Neural cell (in vitro differentiated cells): Measurements from ENCODE around the gene SPRR1A.

Source experiments
- CTCF ChIP-seq: fragments of 450-650 bp; IDR thresholded peaks from 2 replicates; pipeline ENCODE4 v1.5.1; 2014; ENCODE audit warnings: antibody characterized with exemption, mild to moderate bottlenecking, moderate library complexity; ENCODE audit not compliant: poor library complexity, severe bottlenecking
- EP300 ChIP-seq: fragments of 450-650 bp; conservative IDR thresholded peaks from 2 replicates; pipeline ENCODE4 v1.6.1; 2014; ENCODE audit warnings: antibody characterized with exemption, mild to moderate bottlenecking, moderate library complexity; ENCODE audit not compliant: poor library complexity, severe bottlenecking
- EZH2 ChIP-seq: fragments of 200-600, 300-800 bp; shearing (Covaris generic), sonication (generic); IDR thresholded peaks from 2 replicates; pipeline ENCODE4 v1.6.1; 2014; ENCODE audit warnings: antibody characterized with exemption, low read length, borderline replicate concordance, mild to moderate bottlenecking; ENCODE audit not compliant: insufficient read depth, poor library complexity, severe bottlenecking
- POLR2AphosphoS5 ChIP-seq: IDR thresholded peaks from 2 replicates; pipeline ENCODE4 v1.6.1; 2012
- RAD21 ChIP-seq: fragments of 450-650 bp; conservative IDR thresholded peaks from 2 replicates; pipeline ENCODE4 v1.6.1; 2014; ENCODE audit warnings: antibody characterized with exemption, mild to moderate bottlenecking, moderate library complexity
- SMC3 ChIP-seq: fragments of 450-650 bp; conservative IDR thresholded peaks from 2 replicates; pipeline ENCODE4 v1.6.1; 2014; ENCODE audit warnings: antibody characterized with exemption, mild to moderate bottlenecking, moderate library complexity; ENCODE audit not compliant: poor library complexity
- TAF1 ChIP-seq: IDR thresholded peaks from 2 replicates; pipeline ENCODE4 v1.6.1; 2012; ENCODE audit warnings: low read depth
- TF ChIP-seq, protein P1 (sequence below): IDR thresholded peaks from 2 replicates; pipeline ENCODE4 v1.6.1; 2012; ENCODE audit warnings: borderline replicate concordance

DNA sequence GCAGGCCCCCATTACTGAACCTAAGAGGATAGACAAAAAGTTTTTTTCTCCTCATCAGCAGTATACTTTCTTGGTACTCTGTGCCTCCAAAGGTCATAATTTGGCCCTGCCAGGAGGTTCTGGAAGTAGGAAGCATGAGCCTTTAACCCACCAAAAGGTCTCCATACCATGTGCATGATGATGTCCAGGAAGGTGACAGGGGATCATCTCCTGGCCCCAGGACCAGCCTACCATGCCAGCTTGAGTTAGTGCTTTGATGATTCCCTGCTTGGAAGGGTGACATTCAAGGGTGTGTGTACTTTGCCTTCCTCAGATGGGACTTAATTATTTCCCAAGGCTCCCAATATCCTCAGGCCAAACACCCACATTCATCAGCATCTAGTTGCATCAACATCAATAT, 6.3 kb upstream of the SPRR1A start:
- TF ChIP-seq CTCF (no peak), POLR2AphosphoS5 (no peak), TAF1 (no peak), EZH2 (no peak), RAD21 (no peak), EP300 (no peak), SMC3 (no peak)
- TF ChIP-seq, protein P1, sequence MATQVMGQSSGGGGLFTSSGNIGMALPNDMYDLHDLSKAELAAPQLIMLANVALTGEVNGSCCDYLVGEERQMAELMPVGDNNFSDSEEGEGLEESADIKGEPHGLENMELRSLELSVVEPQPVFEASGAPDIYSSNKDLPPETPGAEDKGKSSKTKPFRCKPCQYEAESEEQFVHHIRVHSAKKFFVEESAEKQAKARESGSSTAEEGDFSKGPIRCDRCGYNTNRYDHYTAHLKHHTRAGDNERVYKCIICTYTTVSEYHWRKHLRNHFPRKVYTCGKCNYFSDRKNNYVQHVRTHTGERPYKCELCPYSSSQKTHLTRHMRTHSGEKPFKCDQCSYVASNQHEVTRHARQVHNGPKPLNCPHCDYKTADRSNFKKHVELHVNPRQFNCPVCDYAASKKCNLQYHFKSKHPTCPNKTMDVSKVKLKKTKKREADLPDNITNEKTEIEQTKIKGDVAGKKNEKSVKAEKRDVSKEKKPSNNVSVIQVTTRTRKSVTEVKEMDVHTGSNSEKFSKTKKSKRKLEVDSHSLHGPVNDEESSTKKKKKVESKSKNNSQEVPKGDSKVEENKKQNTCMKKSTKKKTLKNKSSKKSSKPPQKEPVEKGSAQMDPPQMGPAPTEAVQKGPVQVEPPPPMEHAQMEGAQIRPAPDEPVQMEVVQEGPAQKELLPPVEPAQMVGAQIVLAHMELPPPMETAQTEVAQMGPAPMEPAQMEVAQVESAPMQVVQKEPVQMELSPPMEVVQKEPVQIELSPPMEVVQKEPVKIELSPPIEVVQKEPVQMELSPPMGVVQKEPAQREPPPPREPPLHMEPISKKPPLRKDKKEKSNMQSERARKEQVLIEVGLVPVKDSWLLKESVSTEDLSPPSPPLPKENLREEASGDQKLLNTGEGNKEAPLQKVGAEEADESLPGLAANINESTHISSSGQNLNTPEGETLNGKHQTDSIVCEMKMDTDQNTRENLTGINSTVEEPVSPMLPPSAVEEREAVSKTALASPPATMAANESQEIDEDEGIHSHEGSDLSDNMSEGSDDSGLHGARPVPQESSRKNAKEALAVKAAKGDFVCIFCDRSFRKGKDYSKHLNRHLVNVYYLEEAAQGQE: no peak
